HCT116 (cell line): Measurements from ENCODE around the gene TES. TPM values are rescaled to one million over a fixed set of nuclear protein-coding genes. Genes with fewer than 3 reads are reported as not detected.

ENCODE experiments used
- ATAC-seq: fragments of 200-7000 bp; cut with Tn5 transposase; 2 replicates; pipeline ENCODE4 v1.9.1; 2020; ENCODE audit warnings: mild to moderate bottlenecking, moderate library complexity
- BruUV-seq: library from RNA; stranded (reverse); fragments of 400-500 nt; replicated peaks from 2 replicates; lab custom pipeline; 2021; lab: Mats Ljungman, UMichigan
- CTCF ChIA-PET: fragments of 300-600 bp; sonication (Branson Sonifier 250); formaldehyde crosslinking; loops from one replicate; lab custom pipeline; 2021; ENCODE audit warnings: antibody characterized with exemption; lab: Charles Lee
- POLR2A ChIA-PET: fragments of 300-600, 350-600 bp; sonication (Branson Sonifier 250); formaldehyde crosslinking; loops from one replicate; lab custom pipeline; 2021; ENCODE audit warnings: antibody characterized with exemption; lab: Charles Lee
- RAD21 ChIA-PET, 2 experiments: fragments of 300-600 bp; sonication (Branson Sonifier 250); formaldehyde crosslinking; loops; one replicate each; lab custom pipeline; 2023; ENCODE audit warnings: low total read pairs in 2 of 2; ENCODE audit not compliant: uncharacterized antibody in 2 of 2, unreplicated experiment in 2 of 2, low non-redundant PET in 1 of 2; lab: Charles Lee
- DNase-seq: peaks from one replicate; pipeline ENCODE4 v3.0.0-alpha.2; 2010; ENCODE audit warnings: low read depth, low spot score
- H2AFZ ChIP-seq: fragments of 200-600 bp; shearing (Covaris generic), sonication (generic); 2 replicates; pipeline ENCODE4 v1.6.1; 2017; ENCODE audit warnings: low read depth, mixed run types, mixed read lengths, antibody characterized with exemption, low read length; ENCODE audit not compliant: poor library complexity, severe bottlenecking
- H3K27ac ChIP-seq: 2 replicates; pipeline ENCODE4 v1.5.1; 2012; ENCODE audit warnings: low read depth, low read length
- H3K27me3 ChIP-seq: fragments of 200-600 bp; sonication (generic); 2 replicates; pipeline ENCODE4 v1.6.1; 2016; ENCODE audit warnings: mixed run types, low read length, mixed read lengths; ENCODE audit not compliant: insufficient read depth
- H3K36me3 ChIP-seq, 2 experiments: fragments of 200-500 bp in 1 of 2; fragments of 200-600 bp in 1 of 2; sonication (Bioruptor generic) in 1 of 2; sonication (generic) in 1 of 2; 2 replicates each; pipeline versions ENCODE4 v1.5.1 to v1.6.1; 2014 to 2016; ENCODE audit warnings: low read length in 2 of 2, inconsistent platforms in 1 of 2, mixed read lengths in 1 of 2, mixed run types in 1 of 2; ENCODE audit not compliant: insufficient read depth in 2 of 2, control insufficient read depth in 1 of 2
- H3K4me1 ChIP-seq, 2 experiments: fragments of 200-600 bp in 1 of 2; sonication (generic) in 1 of 2; 2 replicates each; pipeline versions ENCODE4 v1.5.1 to v1.6.1; 2012 to 2017; ENCODE audit warnings: low read length in 2 of 2, inconsistent platforms in 1 of 2, mild to moderate bottlenecking in 1 of 2, mixed read lengths in 1 of 2, mixed run types in 1 of 2, moderate library complexity in 1 of 2; ENCODE audit not compliant: insufficient read depth in 2 of 2, control insufficient read depth in 1 of 2
- H3K4me2 ChIP-seq: fragments of 200-600 bp; sonication (generic); 2 replicates; pipeline ENCODE4 v1.6.1; 2017; ENCODE audit warnings: mixed run types, low read length, mixed read lengths
- H3K4me3 ChIP-seq, 2 experiments: fragments of 200-600 bp in 1 of 2; sonication (generic) in 1 of 2; replicated peaks in 1 of 2; 2 replicates each; pipeline ENCODE4 v1.5.1; 2011 to 2016; ENCODE audit warnings: low read length in 2 of 2, control low read depth in 1 of 2, low read depth in 1 of 2, mild to moderate bottlenecking in 1 of 2, mixed read lengths in 1 of 2, mixed run types in 1 of 2
- H3K79me2 ChIP-seq: fragments of 200-600 bp; sonication (generic); 2 replicates; pipeline ENCODE4 v1.6.1; 2017; ENCODE audit warnings: mild to moderate bottlenecking, mixed run types, low read length, moderate library complexity, mixed read lengths; ENCODE audit not compliant: insufficient read depth
- H3K9ac ChIP-seq: fragments of 200-600 bp; sonication (generic); 2 replicates; pipeline ENCODE4 v1.6.1; 2016; ENCODE audit warnings: low read length, mixed read lengths
- H3K9me2 ChIP-seq: fragments of 200-600 bp; sonication (generic), shearing (Covaris generic); 2 replicates; pipeline ENCODE4 v1.6.1; 2017; ENCODE audit warnings: mixed run types, mild to moderate bottlenecking, moderate library complexity; ENCODE audit not compliant: insufficient read depth
- H3K9me3 ChIP-seq, 2 experiments: fragments of 200-500 bp in 1 of 2; fragments of 200-600 bp in 1 of 2; sonication (Bioruptor generic) in 1 of 2; sonication (generic) in 1 of 2; 2 replicates each; pipeline ENCODE4 v1.6.1; 2014 to 2017; ENCODE audit warnings: low read length in 2 of 2, mixed read lengths in 2 of 2, inconsistent platforms in 1 of 2, low read depth in 1 of 2, mild to moderate bottlenecking in 1 of 2, mixed run types in 1 of 2, moderate library complexity in 1 of 2; ENCODE audit not compliant: control insufficient read depth in 1 of 2, insufficient read depth in 1 of 2
- H4K20me1 ChIP-seq: fragments of 200-600 bp; sonication (generic), shearing (Covaris generic); 2 replicates; pipeline ENCODE4 v1.6.1; 2017; ENCODE audit warnings: mixed run types, mild to moderate bottlenecking, moderate library complexity; ENCODE audit not compliant: insufficient read depth
- CEBPB ChIP-seq: IDR thresholded peaks from 2 replicates; pipeline ENCODE4 v1.6.1; 2012; ENCODE audit warnings: low read depth
- EGR1 ChIP-seq: IDR thresholded peaks from 2 replicates; pipeline ENCODE4 v1.6.1; 2012; ENCODE audit warnings: low read depth
- ELF1 ChIP-seq: IDR thresholded peaks from 2 replicates; pipeline ENCODE4 v1.6.1; 2012; ENCODE audit warnings: low read depth, borderline replicate concordance
- EZH2 ChIP-seq: fragments of 200-600 bp; sonication (generic); IDR thresholded peaks from 2 replicates; pipeline ENCODE4 v1.6.1; 2017; ENCODE audit warnings: antibody characterized with exemption, mixed run types
- EZH2phosphoT487 ChIP-seq: fragments of 200-600 bp; IDR thresholded peaks from 2 replicates; pipeline ENCODE4 v1.6.1; 2018; ENCODE audit warnings: antibody characterized with exemption, borderline replicate concordance
- FOSL1 ChIP-seq: IDR thresholded peaks from 2 replicates; pipeline ENCODE4 v1.6.1; 2012; ENCODE audit warnings: low read depth
- POLR2A ChIP-seq: IDR thresholded peaks from 2 replicates; pipeline ENCODE4 v1.7.0; 2011; ENCODE audit warnings: borderline replicate concordance; ENCODE audit not compliant: insufficient read depth, insufficient read length; ENCODE audit errors: extremely low read depth
- POLR2AphosphoS5 ChIP-seq: IDR thresholded peaks from 2 replicates; pipeline ENCODE4 v1.6.1; 2011; ENCODE audit warnings: mild to moderate bottlenecking, low read depth, low read length, moderate library complexity
- RAD21 ChIP-seq: IDR thresholded peaks from 2 replicates; pipeline ENCODE4 v1.6.1; 2012; ENCODE audit warnings: low read depth, mild to moderate bottlenecking
- SIN3A ChIP-seq: IDR thresholded peaks from 2 replicates; pipeline ENCODE4 v1.6.1; 2012; ENCODE audit warnings: low read depth
- SP1 ChIP-seq: IDR thresholded peaks from 2 replicates; pipeline ENCODE4 v1.6.1; 2012; ENCODE audit warnings: low read depth
- SRF ChIP-seq: IDR thresholded peaks from 2 replicates; pipeline ENCODE4 v1.6.1; 2012; ENCODE audit warnings: low read depth
- TCF7L2 ChIP-seq: IDR thresholded peaks from 2 replicates; pipeline ENCODE4 v1.7.0; 2011; ENCODE audit warnings: borderline replicate concordance, inconsistent platforms; ENCODE audit not compliant: insufficient read depth, insufficient read length; ENCODE audit errors: extremely low read depth
- YY1 ChIP-seq: IDR thresholded peaks from 2 replicates; pipeline ENCODE4 v1.6.1; 2011; ENCODE audit warnings: low read length, low read depth, moderate library complexity, mild to moderate bottlenecking; ENCODE audit not compliant: insufficient replicate concordance; ENCODE audit errors: extremely low read depth
- ZFX ChIP-seq: fragments of 450-650 bp; IDR thresholded peaks from 2 replicates; pipeline ENCODE4 v1.6.1; 2017
- ZNF274 ChIP-seq: fragments of 200-500 bp; sonication (Bioruptor generic); IDR thresholded peaks from 2 replicates; pipeline ENCODE4 v1.6.1; 2014; ENCODE audit warnings: mild to moderate bottlenecking, low read depth, low read length, inconsistent platforms
- intact Hi-C: fragments of 100-400 bp; cut with micrococcal nuclease; formaldehyde crosslinking; loops from 2 replicates; pipeline ENCODE4 v1.10.0; 2022
- total RNA-seq: library from RNA; stranded (reverse); gene quantifications from one replicate; pipeline ENCODE4 v1.2.1, GENCODE V29; 2021; ENCODE audit not compliant: unreplicated experiment
- TF ChIP-seq, protein P1 (sequence below): IDR thresholded peaks from 2 replicates; pipeline ENCODE4 v1.6.1; 2012; ENCODE audit warnings: low read depth
- TF ChIP-seq, protein P2 (sequence below): IDR thresholded peaks from 2 replicates; pipeline ENCODE4 v1.6.1; 2012
- TF ChIP-seq, protein P3 (sequence below): IDR thresholded peaks from 2 replicates; pipeline ENCODE4 v1.6.1; 2012
- TF ChIP-seq, protein P4 (sequence below): IDR thresholded peaks from 2 replicates; pipeline ENCODE4 v1.6.1; 2011; ENCODE audit warnings: mild to moderate bottlenecking, low read length, moderate library complexity; ENCODE audit not compliant: insufficient replicate concordance; ENCODE audit errors: extremely low read depth

TES gene
- total RNA-seq, 1 experiment from 2014 or later, result 129 TPM

DNA sequence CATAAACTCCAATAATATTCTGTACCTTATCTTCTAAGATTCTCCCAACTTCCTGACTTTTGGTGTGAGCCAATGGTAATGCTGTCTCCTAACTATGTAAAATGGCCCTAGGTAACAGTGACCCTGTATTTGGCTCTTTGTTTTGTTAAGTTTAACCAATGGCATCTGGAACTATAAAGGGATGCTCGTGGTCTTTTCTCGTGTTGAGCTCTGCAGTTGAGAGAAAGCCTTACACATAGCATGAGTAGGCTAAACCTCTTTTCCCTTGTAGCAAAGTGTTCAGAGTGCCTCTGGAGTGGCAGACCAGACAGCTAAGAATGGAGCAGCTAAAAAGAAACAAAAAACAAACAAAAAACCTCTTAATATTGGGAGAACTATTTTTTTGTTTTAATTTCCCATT, 5.2 kb downstream of the TES start:
- ChIA-PET CTCF (interaction anchor here (0.9 to 1.2 kb wide), 3 partner anchors 17 to 373 kb away, joined by 3 to 5 read pairs (median 3); no protein-coding TSS in a partner anchor), RAD21 (no interaction called here), POLR2A (no interaction called here)
- no peak for TF ChIP-seq FOSL1
- TF ChIP-seq YY1, result no peak
- TF ChIP-seq CEBPB, result no peak
- no peak for TF ChIP-seq RAD21
- TF ChIP-seq SRF, result no peak
- no peak for TF ChIP-seq TCF7L2
- no peak for TF ChIP-seq EGR1
- no peak for TF ChIP-seq EZH2phosphoT487
- TF ChIP-seq, protein P1, sequence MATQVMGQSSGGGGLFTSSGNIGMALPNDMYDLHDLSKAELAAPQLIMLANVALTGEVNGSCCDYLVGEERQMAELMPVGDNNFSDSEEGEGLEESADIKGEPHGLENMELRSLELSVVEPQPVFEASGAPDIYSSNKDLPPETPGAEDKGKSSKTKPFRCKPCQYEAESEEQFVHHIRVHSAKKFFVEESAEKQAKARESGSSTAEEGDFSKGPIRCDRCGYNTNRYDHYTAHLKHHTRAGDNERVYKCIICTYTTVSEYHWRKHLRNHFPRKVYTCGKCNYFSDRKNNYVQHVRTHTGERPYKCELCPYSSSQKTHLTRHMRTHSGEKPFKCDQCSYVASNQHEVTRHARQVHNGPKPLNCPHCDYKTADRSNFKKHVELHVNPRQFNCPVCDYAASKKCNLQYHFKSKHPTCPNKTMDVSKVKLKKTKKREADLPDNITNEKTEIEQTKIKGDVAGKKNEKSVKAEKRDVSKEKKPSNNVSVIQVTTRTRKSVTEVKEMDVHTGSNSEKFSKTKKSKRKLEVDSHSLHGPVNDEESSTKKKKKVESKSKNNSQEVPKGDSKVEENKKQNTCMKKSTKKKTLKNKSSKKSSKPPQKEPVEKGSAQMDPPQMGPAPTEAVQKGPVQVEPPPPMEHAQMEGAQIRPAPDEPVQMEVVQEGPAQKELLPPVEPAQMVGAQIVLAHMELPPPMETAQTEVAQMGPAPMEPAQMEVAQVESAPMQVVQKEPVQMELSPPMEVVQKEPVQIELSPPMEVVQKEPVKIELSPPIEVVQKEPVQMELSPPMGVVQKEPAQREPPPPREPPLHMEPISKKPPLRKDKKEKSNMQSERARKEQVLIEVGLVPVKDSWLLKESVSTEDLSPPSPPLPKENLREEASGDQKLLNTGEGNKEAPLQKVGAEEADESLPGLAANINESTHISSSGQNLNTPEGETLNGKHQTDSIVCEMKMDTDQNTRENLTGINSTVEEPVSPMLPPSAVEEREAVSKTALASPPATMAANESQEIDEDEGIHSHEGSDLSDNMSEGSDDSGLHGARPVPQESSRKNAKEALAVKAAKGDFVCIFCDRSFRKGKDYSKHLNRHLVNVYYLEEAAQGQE, result no peak
- no peak for TF ChIP-seq EZH2
- TF ChIP-seq, protein P2, sequence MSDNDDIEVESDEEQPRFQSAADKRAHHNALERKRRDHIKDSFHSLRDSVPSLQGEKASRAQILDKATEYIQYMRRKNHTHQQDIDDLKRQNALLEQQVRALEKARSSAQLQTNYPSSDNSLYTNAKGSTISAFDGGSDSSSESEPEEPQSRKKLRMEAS, result no peak
- no peak for TF ChIP-seq SIN3A
- TF ChIP-seq ZFX, result no peak
- no peak for TF ChIP-seq POLR2AphosphoS5
- TF ChIP-seq, protein P3, sequence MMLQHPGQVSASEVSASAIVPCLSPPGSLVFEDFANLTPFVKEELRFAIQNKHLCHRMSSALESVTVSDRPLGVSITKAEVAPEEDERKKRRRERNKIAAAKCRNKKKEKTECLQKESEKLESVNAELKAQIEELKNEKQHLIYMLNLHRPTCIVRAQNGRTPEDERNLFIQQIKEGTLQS, result no peak
- no peak for TF ChIP-seq POLR2A
- TF ChIP-seq, protein P4, sequence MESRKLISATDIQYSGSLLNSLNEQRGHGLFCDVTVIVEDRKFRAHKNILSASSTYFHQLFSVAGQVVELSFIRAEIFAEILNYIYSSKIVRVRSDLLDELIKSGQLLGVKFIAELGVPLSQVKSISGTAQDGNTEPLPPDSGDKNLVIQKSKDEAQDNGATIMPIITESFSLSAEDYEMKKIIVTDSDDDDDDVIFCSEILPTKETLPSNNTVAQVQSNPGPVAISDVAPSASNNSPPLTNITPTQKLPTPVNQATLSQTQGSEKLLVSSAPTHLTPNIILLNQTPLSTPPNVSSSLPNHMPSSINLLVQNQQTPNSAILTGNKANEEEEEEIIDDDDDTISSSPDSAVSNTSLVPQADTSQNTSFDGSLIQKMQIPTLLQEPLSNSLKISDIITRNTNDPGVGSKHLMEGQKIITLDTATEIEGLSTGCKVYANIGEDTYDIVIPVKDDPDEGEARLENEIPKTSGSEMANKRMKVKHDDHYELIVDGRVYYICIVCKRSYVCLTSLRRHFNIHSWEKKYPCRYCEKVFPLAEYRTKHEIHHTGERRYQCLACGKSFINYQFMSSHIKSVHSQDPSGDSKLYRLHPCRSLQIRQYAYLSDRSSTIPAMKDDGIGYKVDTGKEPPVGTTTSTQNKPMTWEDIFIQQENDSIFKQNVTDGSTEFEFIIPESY, result no peak
- no peak for TF ChIP-seq ZNF274
- TF ChIP-seq ELF1, result no peak
- TF ChIP-seq SP1, result no peak
- Histone ChIP-seq H3K4me3 (no peak overlapping the region), H4K20me1 (peaks cover 24% of the 10 kb centered on the region; the same call in 1 of the 2 replicates), H3K36me3 (no peaks in the 10 kb centered on the region), H3K9ac (no peak overlapping the region), H3K79me2 (peaks cover 94% of the 10 kb centered on the region), H3K4me2 (peak overlapping the region; percentile 77; the same call in 1 of the 2 replicates), H3K4me1 (peaks cover 77 to 89% of the 10 kb centered on the region in 2 experiments), H3K27me3 (no peaks in the 10 kb centered on the region), H3K9me2 (no peaks in the 10 kb centered on the region), H2AFZ (no peak overlapping the region), H3K27ac (no peak overlapping the region), H3K9me3 (no peaks in the 10 kb centered on the region)
- no TSS peak for BruUV-seq
- DNase-seq (no peak), ATAC-seq (no peak)
- intact Hi-C loops, result no loop called here
